ENCODE measurements around the gene IFI30. TPM values are rescaled to one million over a fixed set of nuclear protein-coding genes. Genes with fewer than 3 reads are reported as not detected.

IFI30 gene
- total and polyA plus RNA-seq, 2 donors (not counting 1 experiment from before 2014, with no cell fraction given) = 8.8 to 50.9 TPM

DNA sequence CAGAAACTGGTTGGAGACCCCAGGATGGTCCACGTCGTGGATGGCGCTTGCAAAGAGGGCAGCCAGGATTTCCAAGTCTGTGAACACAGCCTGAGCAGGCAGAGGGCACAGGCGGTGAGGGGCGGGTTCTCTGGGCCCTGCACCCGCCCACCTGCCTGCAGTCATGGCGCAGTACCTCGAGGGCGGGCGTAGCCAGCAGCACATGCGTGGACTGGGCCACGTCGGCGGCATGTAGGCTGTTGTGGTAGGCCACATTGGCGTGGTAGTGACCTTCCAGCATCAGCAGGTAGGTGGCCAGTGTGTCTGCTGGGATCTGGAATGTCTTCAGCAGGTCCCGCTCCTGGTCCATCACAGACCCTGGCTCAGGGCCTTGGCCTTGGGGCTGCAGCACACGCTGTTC lies 44.5 kb downstream of the IFI30 start:
- no peak for DNase-seq (ENCODE audit: low read depth in 2 of 2)
- Histone ChIP-seq H3K9ac (ENCODE audit: insufficient read depth, low read length) (no peak overlapping the region), H3K36me3 (ENCODE audit: control insufficient read depth, insufficient read depth, low read length) (no peaks in the 10 kb centered on the region), H3K27ac (ENCODE audit: insufficient read depth, low read length) (no peak overlapping the region), H3K4me2 (ENCODE audit: extremely low read depth, insufficient read depth, low read length) (no peak overlapping the region), H3K27me3 (ENCODE audit: control insufficient read depth, insufficient read depth, low read length) (no peaks in the 10 kb centered on the region), H3K4me1 (ENCODE audit: control insufficient read depth, extremely low read depth, insufficient read depth, low read length) (peaks cover 4% of the 10 kb centered on the region), H3K4me3 (replicated peaks in 1 of 4; ENCODE audit: control extremely low read depth in 1 of 4, insufficient read depth in 1 of 4, low read depth in 3 of 4, low read length in 4 of 4) (no peak overlapping the region), H2AFZ (ENCODE audit: low read length) (no peak overlapping the region), H4K20me1 (ENCODE audit: control insufficient read depth, extremely low read depth, insufficient read depth, low read length) (no peaks in the 10 kb centered on the region), H3K79me2 (ENCODE audit: control insufficient read depth, insufficient read depth, low read length) (no peaks in the 10 kb centered on the region), H3K9me3 (ENCODE audit: control insufficient read depth, insufficient read depth, low read depth, low read length) (no peaks in the 10 kb centered on the region)
- TF ChIP-seq, protein P1, sequence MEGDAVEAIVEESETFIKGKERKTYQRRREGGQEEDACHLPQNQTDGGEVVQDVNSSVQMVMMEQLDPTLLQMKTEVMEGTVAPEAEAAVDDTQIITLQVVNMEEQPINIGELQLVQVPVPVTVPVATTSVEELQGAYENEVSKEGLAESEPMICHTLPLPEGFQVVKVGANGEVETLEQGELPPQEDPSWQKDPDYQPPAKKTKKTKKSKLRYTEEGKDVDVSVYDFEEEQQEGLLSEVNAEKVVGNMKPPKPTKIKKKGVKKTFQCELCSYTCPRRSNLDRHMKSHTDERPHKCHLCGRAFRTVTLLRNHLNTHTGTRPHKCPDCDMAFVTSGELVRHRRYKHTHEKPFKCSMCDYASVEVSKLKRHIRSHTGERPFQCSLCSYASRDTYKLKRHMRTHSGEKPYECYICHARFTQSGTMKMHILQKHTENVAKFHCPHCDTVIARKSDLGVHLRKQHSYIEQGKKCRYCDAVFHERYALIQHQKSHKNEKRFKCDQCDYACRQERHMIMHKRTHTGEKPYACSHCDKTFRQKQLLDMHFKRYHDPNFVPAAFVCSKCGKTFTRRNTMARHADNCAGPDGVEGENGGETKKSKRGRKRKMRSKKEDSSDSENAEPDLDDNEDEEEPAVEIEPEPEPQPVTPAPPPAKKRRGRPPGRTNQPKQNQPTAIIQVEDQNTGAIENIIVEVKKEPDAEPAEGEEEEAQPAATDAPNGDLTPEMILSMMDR (conservative IDR thresholded peaks at IDR 0.05 in 1 of 2, IDR thresholded peaks at IDR 0.05 in 1 of 2; ENCODE audit: low read depth in 1 of 2, low read length in 2 of 2) = no peak
- no peak for TF ChIP-seq EZH2 (IDR thresholded peaks at IDR 0.05; ENCODE audit: low read length, missing control alignments)

DNA sequence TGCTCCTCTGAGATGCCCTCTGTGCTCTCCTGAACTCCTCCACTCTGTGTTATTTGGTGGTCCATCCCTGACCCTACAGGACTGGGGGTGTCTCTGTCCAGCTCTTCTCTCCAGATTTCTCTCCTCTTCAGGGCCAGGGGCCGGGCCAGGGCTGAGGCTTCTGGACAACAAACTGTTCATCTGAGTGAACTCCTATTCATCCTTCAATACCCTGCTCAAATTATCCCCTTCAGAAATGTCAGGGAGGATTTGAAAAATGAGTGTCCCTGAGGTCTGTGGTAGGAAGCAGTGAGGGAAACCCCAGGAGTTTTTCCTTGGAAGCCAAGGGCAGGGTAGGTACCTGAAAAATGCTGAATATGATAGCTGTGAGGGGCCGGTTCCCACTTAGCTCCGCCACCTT lies 45.0 kb downstream of the IFI30 start:
- peaks cover 4% of the 10 kb centered on the region for H3K4me1 ChIP-seq (ENCODE audit: control insufficient read depth, extremely low read depth, insufficient read depth, low read length)
- no peak for TF ChIP-seq EZH2 (IDR thresholded peaks at IDR 0.05; ENCODE audit: low read length, missing control alignments)
- TF ChIP-seq, protein P1 (conservative IDR thresholded peaks at IDR 0.05 in 1 of 2, IDR thresholded peaks at IDR 0.05 in 1 of 2; ENCODE audit: low read depth in 1 of 2, low read length in 2 of 2) = no peak

DNA sequence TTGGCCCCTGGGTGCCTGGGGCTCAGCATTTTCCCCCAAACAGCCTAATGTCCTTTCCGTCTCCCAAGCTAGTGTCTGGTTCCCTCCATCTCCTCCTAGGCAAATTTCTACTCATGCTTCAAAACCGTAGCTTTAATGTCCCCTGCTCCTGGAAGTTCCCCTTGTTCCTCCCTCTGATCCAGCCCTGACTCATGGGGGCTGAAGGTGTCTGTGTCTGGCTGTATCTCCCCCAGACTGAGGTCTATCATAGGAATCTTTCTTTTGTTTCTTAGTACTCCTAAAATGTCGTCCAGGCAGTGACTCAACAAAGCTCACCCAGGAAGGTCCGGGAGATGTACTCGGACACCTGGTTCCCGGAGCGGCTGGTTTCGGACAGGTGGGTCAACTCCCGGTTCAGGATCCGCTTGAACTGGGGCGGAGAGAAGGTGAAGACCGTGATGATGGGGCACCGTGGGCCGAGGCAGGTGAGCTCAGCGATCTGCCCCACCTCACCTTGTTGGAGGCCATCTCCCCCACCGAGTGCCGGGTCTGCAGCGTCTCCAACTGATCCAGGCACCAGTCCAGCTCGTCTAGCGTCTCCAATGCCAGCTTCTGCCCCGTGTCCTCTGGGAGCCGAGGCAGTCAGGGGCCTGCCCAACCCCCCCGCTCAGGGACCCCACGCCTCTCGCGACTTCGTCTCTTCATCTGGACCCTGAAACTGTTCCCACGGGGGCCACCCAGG lies 46.5 kb downstream of the IFI30 start:
- H3K36me3 ChIP-seq (ENCODE audit: control insufficient read depth, insufficient read depth, low read length) = no peaks in the 10 kb centered on the region
- H2AFZ ChIP-seq (ENCODE audit: low read length) = no peak overlapping the region
- H3K4me2 ChIP-seq (ENCODE audit: extremely low read depth, insufficient read depth, low read length) = no peak overlapping the region
- H3K4me1 ChIP-seq (ENCODE audit: control insufficient read depth, extremely low read depth, insufficient read depth, low read length) = peaks cover 2% of the 10 kb centered on the region
- no peaks in the 10 kb centered on the region for H3K27me3 ChIP-seq (ENCODE audit: control insufficient read depth, insufficient read depth, low read length)
- H3K27ac ChIP-seq (ENCODE audit: insufficient read depth, low read length) = no peak overlapping the region
- no peak for DNase-seq (ENCODE audit: low read depth in 2 of 2)
- H3K9ac ChIP-seq (ENCODE audit: insufficient read depth, low read length) = no peak overlapping the region
- no peaks in the 10 kb centered on the region for H3K9me3 ChIP-seq (ENCODE audit: control insufficient read depth, insufficient read depth, low read depth, low read length)
- H3K4me3 ChIP-seq (replicated peaks in 1 of 4; ENCODE audit: control extremely low read depth in 1 of 4, insufficient read depth in 1 of 4, low read depth in 3 of 4, low read length in 4 of 4) = no peak overlapping the region
- TF ChIP-seq, protein P1 (conservative IDR thresholded peaks at IDR 0.05 in 1 of 2, IDR thresholded peaks at IDR 0.05 in 1 of 2; ENCODE audit: low read depth in 1 of 2, low read length in 2 of 2) = no peak
- no peak for TF ChIP-seq EZH2 (IDR thresholded peaks at IDR 0.05; ENCODE audit: low read length, missing control alignments)
- no peaks in the 10 kb centered on the region for H4K20me1 ChIP-seq (ENCODE audit: control insufficient read depth, extremely low read depth, insufficient read depth, low read length)
- no peaks in the 10 kb centered on the region for H3K79me2 ChIP-seq (ENCODE audit: control insufficient read depth, insufficient read depth, low read length)

More for the DNA sequence above, 45.0 kb downstream of the IFI30 start:
- Histone ChIP-seq H3K4me2 (ENCODE audit: extremely low read depth, insufficient read depth, low read length) (no peak overlapping the region), H4K20me1 (ENCODE audit: control insufficient read depth, extremely low read depth, insufficient read depth, low read length) (no peaks in the 10 kb centered on the region), H3K27me3 (ENCODE audit: control insufficient read depth, insufficient read depth, low read length) (no peaks in the 10 kb centered on the region), H3K36me3 (ENCODE audit: control insufficient read depth, insufficient read depth, low read length) (no peaks in the 10 kb centered on the region), H3K27ac (ENCODE audit: insufficient read depth, low read length) (no peak overlapping the region), H3K4me3 (replicated peaks in 1 of 4; ENCODE audit: control extremely low read depth in 1 of 4, insufficient read depth in 1 of 4, low read depth in 3 of 4, low read length in 4 of 4) (no peak overlapping the region), H3K9ac (ENCODE audit: insufficient read depth, low read length) (no peak overlapping the region), H3K9me3 (ENCODE audit: control insufficient read depth, insufficient read depth, low read depth, low read length) (no peaks in the 10 kb centered on the region), H2AFZ (ENCODE audit: low read length) (no peak overlapping the region), H3K79me2 (ENCODE audit: control insufficient read depth, insufficient read depth, low read length) (no peaks in the 10 kb centered on the region)
- DNase-seq (ENCODE audit: low read depth in 2 of 2) = no peak

All from fibroblast of lung (primary cell).